GM21786 (cell line): ENCODE results near the gene KRT23.

Experiments used
- ATAC-seq: cut with Tn5 transposase; IDR thresholded peaks from one replicate; pipeline ENCODE4 v1.9.1; 2021; ENCODE audit not compliant: unreplicated experiment

KRT23 gene

DNA sequence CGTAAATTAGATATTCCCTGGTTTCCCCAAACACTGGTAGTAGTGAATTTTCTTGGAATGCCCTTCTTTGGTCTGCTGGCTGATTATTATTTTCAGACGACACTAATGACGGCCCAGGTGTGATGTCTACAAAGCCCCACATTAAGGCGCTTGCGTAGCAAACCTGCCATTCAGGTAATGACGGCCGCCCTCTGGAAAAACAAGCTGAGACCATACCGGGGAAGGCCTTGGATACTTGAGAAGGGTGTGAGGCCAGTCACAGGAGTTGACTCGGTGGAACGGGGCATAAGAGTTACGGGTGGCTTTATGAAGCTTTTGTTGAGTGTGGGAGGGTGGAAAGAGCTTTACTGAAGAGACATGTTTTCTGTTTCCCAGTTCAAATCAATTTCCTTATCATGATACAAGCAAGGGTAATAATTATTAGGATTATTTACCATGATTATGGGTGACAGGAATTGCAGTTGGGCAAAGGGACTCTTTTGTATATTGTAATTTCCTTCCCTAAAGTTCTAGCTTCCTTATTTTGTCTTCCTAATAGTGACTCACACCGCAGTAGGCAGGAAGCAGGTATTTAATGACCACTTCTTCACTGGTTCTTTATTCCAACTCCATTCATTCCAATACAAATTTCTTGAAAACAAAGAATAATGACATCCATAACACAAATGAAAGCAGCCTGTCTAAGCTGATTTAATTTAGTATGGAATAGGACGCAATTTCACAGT lies 24.8 kb downstream of the KRT23 start:
- ATAC-seq = no peak

DNA sequence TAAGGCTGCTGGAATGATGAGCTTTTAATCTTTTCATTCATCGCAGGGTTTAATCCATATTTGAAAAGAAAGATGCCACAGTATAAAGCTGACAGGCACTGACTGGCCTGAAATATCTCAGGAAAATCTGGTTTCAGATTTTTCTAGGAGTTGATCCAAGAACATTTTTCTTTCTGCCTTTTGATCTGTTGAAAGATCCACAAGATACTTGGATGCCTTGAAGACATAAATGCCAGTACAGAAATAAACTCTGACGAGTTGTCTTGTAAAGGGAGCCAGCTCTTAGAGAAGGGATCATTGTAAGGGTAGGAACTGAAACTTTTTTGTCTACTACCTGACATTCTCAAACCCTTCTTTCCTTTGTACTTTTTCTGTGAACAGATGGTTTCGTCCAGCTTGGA lies 27.0 kb downstream of the KRT23 start:
- ATAC-seq = no peak

DNA sequence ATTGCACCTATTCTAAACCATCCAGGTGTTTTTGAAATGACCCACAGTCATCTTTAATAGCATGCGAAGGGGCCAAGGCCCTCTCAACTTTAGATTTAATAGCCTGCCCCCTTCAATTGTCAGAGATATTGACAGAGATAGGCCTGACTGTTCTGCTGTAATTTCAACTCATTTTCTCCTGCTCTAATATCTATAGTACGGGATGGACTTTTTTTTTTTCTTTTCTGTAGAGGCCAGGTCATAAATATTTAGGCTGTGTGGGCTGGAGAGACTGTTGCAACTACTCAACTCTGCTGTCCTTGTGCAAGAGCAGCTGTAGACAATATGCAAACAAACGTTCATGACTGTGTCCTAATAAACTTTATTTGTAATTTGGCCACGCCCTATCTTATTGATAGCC lies 27.7 kb downstream of the KRT23 start:
- ATAC-seq = no peak

DNA sequence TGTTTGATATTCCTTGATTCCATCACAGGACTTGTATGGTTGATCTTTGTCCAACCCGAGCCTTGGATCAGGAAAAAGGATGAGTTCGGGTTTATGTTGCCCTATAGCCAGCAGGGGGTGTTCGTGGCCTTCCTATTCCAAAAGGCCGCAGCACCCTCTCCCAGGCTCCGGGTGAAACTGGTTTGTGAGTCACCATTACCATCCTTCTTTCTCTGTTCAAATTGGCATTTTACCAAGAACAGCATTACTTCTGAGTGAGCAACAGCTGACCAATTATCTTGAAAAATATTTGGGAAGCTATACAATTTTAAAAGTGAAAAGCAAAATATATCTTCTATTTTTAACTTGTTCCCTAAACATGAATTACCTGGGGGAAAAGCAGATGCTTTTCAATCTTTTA lies 28.1 kb downstream of the KRT23 start:
- no peak for ATAC-seq

DNA sequence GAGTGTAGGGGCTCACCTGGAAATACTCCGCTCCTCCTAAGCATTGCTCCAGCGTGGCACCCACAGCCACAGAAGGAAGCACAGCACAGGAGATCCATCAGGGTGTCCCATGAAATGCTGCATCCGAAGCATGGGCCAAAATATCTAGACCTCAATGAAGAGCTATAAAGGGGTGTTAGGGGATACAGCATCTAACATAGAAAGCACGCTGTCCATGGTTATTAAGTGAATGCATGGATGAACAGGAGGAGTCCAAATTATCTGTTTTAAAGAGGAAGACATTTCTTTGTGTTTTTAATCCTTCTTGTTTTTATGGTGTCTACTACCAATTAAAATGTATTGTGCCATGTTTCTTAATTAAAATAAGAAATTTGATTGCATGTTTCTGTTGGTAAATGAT lies 30.8 kb downstream of the KRT23 start:
- no peak for ATAC-seq

DNA sequence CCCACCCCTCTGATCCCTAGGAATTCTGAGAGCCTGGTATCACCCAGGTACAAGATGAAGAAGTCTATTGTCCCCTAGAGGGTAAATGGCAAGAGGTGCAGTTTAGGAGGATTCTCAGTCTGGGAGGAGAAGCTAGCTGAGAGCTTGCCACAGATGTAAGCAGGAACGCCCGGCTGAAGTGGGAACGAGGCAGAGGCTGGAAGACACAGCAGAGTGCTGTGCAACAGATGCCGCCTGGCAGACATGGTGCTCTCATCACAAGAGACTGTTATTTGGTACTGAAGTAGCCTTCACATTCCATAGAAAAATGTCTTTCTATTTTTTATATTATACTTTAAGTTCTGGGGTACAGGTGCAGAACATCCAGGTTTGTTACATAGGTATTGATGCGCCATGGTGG lies 32.1 kb downstream of the KRT23 start:
- no peak for ATAC-seq

DNA sequence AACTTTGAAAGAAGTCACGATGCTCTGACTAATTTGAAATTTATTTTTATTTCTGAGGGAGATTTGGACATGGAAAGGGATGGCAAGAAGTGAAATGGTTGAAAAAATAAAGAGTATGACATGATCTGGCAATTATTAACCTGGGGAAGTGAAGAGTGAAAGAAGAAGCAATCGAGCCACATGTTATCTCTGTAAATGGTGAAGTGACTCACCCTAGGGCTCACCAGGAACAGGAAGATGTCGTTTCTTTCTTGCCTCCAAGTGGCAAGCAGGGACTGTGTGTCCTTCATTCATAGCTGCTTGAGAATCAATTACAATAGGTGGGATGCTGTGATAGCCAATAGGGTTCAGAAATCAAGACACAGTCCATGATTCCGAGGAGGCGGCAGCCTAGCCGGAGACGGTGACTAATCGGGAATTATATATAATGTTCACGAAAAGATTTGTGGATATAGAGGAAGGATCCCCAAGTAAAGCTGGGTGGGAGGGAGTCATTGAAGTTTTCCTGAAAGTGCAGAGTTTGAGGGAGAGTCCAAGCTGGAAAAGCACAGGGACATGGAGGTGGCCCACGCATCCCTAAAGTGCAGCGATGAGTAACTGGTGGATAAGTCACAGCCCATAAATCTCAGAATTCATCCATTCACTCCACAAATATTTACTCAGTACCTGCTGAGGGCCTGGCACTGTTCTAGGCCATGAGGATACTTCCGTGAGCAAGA lies 34.2 kb downstream of the KRT23 start:
- ATAC-seq = no peak

DNA sequence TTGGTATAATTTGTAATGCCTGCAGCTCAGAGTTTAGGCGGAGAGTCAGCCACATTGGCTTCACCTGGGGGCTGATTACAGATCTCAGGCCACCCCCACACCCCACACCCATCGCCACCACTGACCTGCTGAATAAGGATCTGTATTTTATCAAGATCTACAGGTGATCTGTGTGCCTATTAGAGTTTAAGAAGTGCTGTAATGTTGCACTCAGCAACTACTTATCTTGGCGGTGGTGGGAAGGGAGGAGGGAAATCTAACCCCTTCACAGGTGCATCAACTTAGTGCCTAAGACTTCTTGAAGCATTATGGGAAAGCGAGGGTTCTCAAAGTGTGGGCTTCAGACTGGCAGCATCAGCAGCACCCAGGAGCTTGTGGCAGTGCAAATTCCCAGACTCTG lies 34.9 kb downstream of the KRT23 start:
- no peak for ATAC-seq

DNA sequence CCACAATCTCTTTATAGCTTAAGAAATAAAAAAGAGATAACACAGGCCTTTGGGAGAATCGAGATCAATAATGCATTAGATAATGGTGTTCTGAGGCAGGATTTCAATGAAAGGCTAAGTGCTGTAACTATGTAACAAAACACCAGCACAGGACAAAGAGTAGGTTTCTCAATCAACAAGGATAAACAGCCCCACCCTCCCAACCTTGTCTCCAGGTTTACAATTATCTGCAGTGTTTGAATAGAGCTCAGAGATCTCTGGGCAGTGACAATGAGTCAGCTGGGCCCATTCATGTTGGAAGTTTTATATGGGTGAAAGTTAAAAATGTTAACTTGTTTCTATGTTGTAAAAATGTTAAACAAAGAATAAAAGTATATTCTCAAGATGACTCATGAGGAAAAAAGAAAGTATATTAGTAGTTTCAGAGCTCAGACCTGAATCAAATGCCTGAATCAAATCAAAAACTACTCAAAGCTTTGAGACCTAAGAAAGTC lies 35.4 kb downstream of the KRT23 start:
- ATAC-seq = no peak

DNA sequence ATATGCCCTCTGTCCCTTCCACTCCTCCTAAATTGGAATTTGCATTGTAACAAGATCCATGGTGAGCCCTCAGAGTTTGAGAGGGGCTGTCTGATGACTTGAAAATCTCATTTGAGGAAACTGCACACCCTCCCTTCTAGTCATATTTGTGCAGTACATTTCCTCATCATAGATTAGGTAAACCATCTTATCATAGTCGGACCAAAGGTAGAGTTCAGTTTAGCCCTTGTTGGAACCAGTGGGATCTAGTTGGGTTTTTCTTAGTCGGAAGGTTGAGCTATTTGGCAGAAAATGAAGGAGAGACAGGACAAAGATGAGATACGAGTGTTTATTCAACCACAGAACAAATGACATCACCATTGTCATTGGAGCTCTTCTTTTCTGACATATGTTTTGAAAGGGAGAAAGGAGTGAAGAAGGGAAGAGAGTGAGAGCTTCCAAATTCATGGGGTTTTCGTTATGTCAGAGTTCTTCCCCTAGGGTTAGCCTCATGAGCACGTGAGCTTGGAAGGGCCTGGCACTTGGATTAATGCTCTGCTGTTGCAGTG lies 36.6 kb downstream of the KRT23 start:
- no peak for ATAC-seq

DNA sequence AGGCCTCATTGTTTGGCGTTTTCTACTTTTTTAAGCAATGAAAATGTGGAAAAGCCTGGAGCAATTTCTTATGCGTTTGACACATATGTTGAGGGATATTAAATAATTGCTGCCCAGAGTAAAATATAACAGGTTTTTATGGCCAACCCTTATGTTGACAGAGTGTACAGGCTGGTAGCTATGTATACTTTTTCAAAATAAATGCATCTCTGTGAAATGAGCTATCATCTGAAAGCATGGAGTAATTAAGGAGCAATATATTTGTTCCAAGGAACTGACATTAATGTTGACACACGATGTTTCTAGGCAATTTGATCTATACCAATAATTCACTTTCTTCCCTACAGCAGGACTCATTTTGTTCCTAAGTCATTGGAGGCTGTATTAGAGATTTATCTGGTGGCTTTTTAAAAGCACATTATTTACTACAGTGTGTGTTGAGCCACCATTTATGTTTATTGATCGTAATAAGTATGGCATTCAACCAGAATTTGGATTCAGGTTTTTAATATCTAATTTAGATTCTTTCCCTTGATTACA lies 40.5 kb downstream of the KRT23 start:
- ATAC-seq = no peak

DNA sequence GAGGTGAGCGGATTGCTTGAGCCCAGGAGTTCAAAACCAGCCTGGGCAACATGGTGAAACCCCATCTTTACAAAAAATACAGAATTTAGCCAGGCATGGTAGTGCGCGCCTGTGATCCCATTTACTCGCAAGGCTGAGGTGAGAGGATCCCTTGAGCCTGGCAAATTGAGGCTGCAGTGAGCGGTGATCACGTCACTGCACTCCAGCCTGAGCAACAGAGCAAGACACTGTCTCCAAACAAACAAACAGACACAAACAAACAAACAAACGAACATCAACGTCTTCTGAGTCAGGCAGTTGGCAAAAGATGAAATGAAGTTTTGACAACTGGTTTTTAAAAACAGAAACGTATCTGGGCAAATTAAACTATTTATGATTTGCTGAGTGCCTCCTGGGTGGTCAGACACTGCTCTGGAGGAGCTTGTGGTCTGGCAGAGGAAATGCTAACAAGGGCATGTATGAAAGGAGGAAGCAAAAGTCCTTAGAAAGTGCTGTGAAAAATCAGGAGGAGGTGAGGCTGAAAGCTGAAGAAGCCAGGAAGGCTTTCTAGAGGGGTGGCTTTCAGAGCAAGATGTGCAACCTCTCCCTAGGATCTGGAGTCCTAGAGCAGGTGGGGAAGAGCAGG lies 42.2 kb downstream of the KRT23 start:
- no peak for ATAC-seq

DNA sequence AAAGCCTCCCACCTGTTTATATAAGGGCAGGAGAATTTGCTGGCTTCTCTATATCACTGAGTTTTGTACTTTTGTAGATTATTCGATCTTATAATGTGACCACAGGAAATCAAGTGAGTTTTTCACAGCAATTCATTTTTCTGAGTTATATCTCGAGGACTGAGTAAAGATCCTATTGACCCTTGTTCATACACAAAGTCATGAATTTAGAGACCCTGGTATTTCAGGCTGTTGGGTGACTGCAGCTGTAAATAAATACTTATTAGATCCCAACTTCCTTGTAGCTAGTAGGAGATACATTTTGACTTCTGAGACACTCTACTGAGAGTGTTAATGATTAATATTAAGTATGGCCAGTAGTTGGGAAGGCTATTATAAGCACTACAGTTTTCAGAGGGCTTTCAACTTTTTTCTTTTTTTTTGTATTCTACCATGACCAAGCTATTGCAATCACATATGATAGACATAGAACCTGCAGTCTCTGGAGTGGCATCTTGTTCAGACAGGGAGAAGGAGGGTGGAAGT lies 49.2 kb downstream of the KRT23 start:
- no peak for ATAC-seq

DNA sequence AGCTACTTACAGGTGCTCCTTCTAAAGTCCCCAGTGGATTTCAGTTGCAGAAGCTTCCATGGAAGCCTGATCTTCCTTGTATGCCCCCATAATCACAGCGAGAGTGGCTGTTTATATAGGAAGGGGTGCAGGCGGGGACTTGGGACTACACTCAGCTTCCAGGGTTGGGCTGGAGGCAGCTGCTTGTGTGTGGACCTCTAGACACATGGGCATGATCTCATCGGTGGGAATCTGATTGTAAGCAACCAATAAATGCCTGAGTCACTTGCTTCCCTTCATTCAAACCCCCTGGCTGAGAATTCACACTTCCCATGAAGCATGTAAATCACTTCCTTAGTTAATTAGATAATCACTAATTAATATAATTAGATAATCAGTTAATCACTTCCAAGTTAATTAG lies 51.4 kb downstream of the KRT23 start:
- no peak for ATAC-seq

DNA sequence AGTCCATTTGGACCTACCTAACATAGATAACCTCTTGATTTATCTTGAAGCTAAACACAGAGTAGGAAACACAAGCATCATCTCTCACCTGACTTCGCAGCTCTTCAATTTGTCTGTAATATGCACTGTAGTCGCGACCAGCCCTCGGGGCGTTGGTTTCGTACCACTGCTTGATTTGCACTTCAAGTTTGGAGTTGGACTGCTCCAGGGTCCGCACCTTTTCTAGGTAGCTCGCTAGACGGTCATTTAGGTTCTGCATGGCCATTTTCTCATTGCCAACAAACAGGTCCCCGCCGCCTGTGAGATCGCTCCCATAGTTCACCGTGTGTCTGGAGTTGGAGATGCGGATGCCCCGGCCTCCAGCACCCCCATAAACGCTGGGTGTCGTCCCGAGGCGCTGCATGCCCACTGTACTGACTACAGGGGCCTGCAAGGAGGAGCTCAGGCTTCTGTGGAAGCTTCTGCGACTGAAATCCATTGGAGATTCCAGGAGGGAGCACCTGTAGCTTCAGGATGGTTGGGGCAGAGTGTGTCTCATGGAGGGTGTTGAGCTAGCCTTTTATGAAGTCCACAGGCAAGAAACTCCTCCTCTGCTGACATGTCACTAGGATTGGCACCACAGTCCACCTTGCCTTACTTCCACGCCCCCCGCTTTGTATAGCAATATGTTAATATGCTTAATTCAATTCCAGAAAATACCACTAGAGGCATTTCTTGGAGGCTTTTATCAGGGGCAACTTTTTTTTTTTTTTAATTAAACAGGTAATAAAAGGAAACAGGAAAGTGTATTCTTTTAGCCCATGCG lies 52.5 kb downstream of the KRT23 start, which contains the start of gene KRT20:
Gene KRT20, minus strand, starts transcription at position 535 of the 805 bp plus-strand sequence. Its CDS starts 57 bp downstream, at position 478.
- no peak for ATAC-seq

DNA sequence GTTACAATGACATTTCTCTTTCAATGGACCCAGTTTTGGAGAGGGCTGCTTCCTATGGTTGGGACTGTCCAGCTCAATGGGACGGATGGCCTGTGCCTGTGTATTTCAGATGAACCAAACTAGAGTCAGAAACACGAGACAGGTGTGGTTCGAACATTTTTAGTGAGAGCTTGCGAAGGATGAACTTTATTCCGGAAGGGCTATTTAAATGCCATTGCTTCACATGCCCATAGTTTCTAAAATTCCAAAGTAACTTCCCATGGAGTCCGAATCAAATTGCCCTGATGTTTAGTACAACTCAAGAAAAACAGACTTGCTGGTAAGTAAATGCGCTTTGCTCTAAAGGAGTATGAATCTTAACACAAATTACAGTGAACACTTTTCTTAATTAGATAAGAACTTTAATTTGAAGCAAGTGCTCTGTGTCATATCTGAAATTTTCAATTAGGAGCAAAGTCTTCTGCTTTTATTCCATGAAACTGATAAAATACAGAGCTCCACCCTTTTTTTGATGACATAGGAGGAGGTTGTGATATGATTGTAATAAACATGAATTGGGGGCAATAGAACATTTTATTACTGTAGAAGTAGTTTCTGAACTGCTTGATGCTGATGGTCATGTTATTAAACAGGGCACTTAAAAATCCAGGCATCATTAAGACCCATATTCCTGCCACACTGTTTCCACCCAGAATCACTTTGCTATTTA lies 53.7 kb downstream of the KRT23 start:
- ATAC-seq = no peak

DNA sequence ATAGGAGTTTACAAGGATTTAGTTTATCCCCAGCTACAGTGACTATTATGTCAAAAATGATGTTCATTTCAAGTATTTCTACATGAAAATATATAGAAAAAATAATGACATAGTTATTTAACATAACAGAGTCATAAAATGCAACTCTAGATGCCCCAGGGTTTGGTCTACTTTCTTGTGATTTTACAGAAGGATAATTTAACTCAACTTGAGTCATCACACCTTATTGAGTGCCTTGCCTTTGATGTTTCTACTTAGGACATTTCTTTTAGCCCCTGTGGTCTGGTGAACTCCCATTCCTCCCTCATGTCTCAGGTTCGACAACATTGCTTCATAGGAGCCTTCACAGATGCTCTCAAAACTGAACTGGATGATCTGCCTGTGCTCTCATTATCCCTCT lies 54.4 kb downstream of the KRT23 start:
- no peak for ATAC-seq

DNA sequence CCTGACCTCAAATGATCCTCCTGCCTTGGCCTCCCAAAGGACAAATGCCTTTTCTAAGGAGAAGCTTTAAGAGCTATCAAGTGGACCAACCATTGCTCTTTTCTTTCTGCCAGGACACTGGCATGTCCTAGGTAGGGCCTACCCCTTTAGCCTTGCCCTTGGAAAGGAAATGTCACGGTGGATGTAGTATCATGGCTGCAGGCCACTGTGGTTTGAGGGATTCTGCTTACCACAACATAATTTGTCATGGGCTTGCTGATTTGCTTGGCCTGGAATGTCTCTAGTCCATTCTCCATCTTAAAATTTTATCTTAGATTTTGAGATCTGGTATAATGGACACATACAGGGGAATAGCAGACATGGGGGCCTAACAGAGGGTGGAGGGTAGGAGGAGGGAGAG lies 58.4 kb downstream of the KRT23 start:
- ATAC-seq = no peak

DNA sequence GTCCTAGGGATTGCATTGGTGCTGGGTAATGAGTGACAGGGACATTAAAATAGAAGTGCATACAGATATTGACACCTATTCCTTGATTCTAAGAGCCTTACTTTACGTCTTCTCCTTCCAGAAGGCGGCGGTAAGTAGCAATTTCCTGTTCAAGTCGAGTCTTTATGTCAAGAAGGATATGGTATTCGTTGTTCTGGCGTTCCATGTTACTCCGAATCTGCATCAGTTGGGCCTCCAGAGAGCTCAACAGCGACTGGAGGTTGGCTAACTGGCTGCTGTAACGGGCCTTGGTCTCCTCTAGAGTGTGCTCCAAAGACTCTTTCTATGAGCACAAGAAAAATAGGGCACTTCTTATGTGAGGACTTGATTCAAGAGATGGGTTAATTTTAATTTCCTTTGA lies 59.4 kb downstream of the KRT23 start:
- no peak for ATAC-seq

DNA sequence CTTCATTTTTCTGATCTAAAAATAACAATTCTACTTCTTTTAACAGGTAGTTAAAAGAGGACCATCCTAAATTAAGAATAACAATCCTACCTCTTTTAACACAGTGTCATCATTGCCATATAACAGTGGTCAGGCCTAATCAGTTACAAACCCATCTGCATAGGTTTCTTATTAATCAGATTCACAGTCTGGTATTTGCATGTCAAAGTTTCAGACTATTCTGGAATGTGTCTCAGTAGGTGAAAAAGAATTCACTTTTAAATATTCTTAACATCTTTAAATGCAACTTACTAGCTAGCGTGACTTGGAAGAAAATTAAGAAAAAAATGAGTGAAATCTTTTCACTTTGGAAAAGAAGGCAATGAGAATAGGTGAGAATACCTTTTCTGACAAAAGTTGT lies 63.6 kb downstream of the KRT23 start:
- ATAC-seq = no peak
